Activated naive CD4-positive, alpha-beta T cell treated with anti-CD3 and anti-CD28 coated beads for 36 hours (primary cell): ENCODE data around the gene ANKZF1. TPM values are rescaled to one million over a fixed set of nuclear protein-coding genes. Genes with fewer than 3 reads are reported as not detected.
A peak's percentile ranks its signal among the peaks of the same experiment; 100 is the strongest.

Experiments
- CTCF ChIA-PET: fragments of 350-600 bp; sonication (Branson Sonifier 250); formaldehyde crosslinking; loops from one replicate; lab custom pipeline; 2021; ENCODE audit warnings: antibody characterized with exemption; lab: Charles Lee
- DNase-seq: peaks from one replicate; pipeline ENCODE4 v3.0.0-alpha.2; 2020
- H3K27ac Mint-ChIP-seq: one replicate; pipeline ENCODE4 v1.8.0; 2021; ENCODE audit warnings: mild to moderate bottlenecking, mixed read lengths
- H3K27me3 Mint-ChIP-seq: one replicate; pipeline ENCODE4 v1.8.0; 2021; ENCODE audit warnings: low read depth, mixed read lengths
- H3K36me3 Mint-ChIP-seq: one replicate; pipeline ENCODE4 v1.8.0; 2021; ENCODE audit warnings: low read depth, mixed read lengths
- H3K4me1 Mint-ChIP-seq: one replicate; pipeline ENCODE4 v1.8.0; 2021; ENCODE audit warnings: low read depth, mixed read lengths
- H3K4me3 Mint-ChIP-seq: one replicate; pipeline ENCODE4 v1.8.0; 2021; ENCODE audit warnings: mild to moderate bottlenecking, moderate library complexity, mixed read lengths
- H3K9me3 Mint-ChIP-seq: one replicate; pipeline ENCODE4 v1.8.0; 2021; ENCODE audit warnings: mixed read lengths
- intact Hi-C: fragments of 100-400 bp; cut with micrococcal nuclease; formaldehyde crosslinking; loops from one replicate; pipeline ENCODE4 v1.15.1; 2023
- total RNA-seq, 2 experiments: library from RNA; stranded (reverse); gene quantifications; one replicate each; pipeline ENCODE4 v1.2.3, GENCODE V29; 2021

ANKZF1 gene
- total RNA-seq, 2 experiments from 2014 or later = 87.7 to 88.5 TPM

DNA sequence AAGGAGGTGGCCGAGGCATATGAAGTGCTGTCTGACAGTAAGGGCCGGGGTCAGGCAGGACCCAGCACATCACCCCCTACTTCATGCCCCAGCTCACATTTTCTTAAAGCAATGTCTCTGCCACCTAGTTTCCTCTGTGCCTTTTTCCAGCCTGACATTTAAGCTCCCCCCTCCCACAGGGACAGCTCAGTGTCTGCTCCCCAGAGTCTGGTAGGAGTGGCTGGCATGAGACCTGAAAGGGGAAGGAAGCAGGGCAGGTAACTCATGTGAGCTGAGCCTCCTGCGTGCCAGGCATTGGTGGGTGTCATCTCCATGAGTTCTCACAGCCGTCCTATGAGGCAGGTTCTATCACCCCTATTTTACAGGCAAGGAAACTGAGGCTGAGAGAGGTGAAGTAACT is 51.0 kb downstream of the ANKZF1 start:
- intact Hi-C loops = no loop called here
- Mint-ChIP-seq H3K9me3 (no peaks in the 10 kb centered on the region), H3K27me3 (no peaks in the 10 kb centered on the region), H3K4me1 (peaks cover 39% of the 10 kb centered on the region), H3K36me3 (peaks cover 7% of the 10 kb centered on the region), H3K27ac (peak overlapping the region; percentile 90), H3K4me3 (peak overlapping the region; percentile 92)
- no peak for DNase-seq
- CTCF ChIA-PET = interaction anchor here (0.8 to 10.6 kb wide), 5 partner anchors 13 to 121 kb away, joined by 3 to 196 read pairs (median 5); no protein-coding TSS in a partner anchor

DNA sequence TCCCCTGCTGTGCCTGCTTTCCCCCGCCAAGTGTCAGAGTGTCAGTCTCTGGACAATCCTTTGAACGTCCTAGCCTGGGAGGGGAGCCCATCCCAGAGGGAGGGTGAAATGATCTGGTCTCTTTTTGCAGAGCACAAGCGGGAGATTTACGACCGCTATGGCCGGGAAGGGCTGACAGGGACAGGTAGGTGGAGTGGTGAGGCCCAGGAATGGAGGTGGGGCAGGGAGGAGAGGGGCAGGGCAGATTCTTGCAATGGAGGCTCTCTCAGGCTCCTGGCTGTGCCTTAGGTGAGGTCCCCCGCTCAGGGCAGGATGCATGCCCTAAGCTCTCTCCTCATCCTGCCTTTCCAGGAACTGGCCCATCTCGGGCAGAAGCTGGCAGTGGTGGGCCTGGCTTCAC is 52.0 kb downstream of the ANKZF1 start:
- Mint-ChIP-seq H3K27me3 (no peaks in the 10 kb centered on the region), H3K9me3 (no peaks in the 10 kb centered on the region), H3K36me3 (peaks cover 7% of the 10 kb centered on the region), H3K4me3 (no peak overlapping the region), H3K27ac (no peak overlapping the region), H3K4me1 (peaks cover 39% of the 10 kb centered on the region)
- CTCF ChIA-PET = interaction anchor here (1.5 to 10.6 kb wide), 5 partner anchors 12 to 122 kb away, joined by 3 to 196 read pairs (median 6); no protein-coding TSS in a partner anchor
- no peak for DNase-seq
- intact Hi-C loops = no loop called here

DNA sequence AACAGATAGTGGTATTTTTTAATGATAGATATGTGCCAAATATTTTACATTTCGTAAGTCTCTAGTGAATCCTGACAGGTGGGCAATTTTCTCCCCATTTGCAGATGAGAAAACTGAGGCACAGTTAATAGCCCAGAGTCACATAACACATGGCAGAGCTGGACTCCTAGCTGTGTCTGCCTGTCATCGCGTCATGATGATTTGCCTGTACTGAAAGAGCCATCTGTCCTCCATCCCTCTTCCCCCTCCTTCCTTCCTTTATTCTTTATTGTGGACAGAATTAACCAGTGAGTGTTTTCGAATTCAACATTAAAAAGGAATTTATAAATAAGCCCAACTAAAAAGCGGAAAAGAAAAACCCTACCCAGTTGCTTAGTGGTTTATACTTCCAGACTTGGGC is 52.8 kb downstream of the ANKZF1 start:
- Mint-ChIP-seq H3K4me3 (no peak overlapping the region), H3K4me1 (peaks cover 38% of the 10 kb centered on the region)

DNA sequence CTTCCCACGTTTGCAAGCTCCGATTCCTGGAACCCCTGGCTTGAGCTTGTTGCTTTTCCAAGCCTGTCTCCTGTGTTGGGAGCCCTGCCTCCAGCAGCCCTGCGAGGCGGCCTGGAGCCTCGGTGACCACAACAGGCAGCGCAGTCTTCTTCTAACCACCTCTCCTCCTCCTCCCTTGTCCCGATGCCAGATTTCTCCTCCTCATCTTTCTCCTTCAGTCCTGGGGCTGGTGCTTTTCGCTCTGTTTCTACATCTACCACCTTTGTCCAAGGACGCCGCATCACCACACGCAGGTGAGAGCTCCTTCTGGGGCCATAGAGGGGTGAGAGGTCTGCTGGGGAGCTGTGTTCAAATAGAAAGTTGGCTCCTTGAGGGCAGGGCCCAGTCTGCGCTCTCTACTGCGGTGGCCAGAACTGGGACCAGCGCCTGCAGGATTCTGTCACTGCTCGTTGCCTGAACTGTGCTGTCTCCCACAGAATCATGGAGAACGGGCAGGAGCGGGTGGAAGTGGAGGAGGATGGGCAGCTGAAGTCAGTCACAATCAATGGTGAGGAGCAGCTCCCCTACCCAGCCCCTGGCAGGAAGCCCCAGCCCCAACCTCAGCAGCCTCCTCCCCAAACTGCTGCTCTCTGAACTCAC is 53.5 kb downstream of the ANKZF1 start:
- DNase-seq = no peak
- Mint-ChIP-seq H3K9me3 (no peaks in the 10 kb centered on the region), H3K27ac (peak overlapping the region; percentile 27), H3K4me3 (no peak overlapping the region), H3K27me3 (no peaks in the 10 kb centered on the region), H3K36me3 (peaks cover 8% of the 10 kb centered on the region), H3K4me1 (peaks cover 31% of the 10 kb centered on the region)
- CTCF ChIA-PET = interaction anchor here (1.5 to 10.6 kb wide), 4 partner anchors 10 to 123 kb away, joined by 3 to 196 read pairs (median 32); no protein-coding TSS in a partner anchor
- intact Hi-C loops = no loop called here

More for the DNA sequence above, 52.8 kb downstream of the ANKZF1 start:
- intact Hi-C loops = no loop called here
- Mint-ChIP-seq H3K9me3 (no peaks in the 10 kb centered on the region), H3K27me3 (no peaks in the 10 kb centered on the region), H3K27ac (no peak overlapping the region), H3K36me3 (peaks cover 8% of the 10 kb centered on the region)
- CTCF ChIA-PET = interaction anchor here (0.9 to 10.6 kb wide), 5 partner anchors 11 to 123 kb away, joined by 3 to 196 read pairs (median 6); no protein-coding TSS in a partner anchor
- DNase-seq = no peak

DNA sequence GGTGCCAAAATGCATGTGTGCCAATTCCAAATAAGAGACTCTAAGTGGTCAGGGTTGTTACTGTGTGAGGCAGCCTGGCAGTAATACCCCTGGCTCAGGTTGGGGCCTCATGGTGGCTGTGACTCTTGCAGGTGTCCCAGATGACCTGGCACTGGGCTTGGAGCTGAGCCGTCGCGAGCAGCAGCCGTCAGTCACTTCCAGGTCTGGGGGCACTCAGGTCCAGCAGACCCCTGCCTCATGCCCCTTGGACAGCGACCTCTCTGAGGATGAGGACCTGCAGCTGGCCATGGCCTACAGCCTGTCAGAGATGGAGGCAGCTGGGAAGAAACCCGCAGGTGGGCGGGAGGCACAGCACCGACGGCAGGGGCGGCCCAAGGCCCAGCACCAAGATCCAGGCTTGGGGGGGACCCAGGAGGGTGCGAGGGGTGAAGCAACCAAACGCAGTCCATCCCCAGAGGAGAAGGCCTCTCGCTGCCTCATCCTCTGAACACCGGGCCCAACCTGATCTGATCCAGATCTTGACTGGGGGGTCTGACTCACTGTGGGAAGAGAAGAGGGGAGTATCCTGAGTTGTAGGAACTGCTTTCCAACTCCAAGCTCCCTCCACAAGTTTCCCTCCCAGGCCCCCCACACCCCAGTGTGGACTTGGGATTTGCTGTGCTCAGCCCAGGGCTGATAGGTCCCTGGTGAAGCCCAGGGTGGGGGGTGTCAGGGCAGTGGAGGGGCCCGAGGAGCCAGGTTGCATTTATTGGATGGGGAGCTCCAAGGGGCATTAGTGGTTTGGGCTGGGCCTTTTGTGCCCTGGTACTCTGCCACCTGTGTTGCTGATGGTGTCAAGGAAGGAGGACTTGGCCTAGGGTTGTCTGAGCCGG is 55.1 kb downstream of the ANKZF1 start:
- H3K4me3 Mint-ChIP-seq = no peak overlapping the region
- intact Hi-C loops = no loop called here
- peaks cover 8% of the 10 kb centered on the region for H3K36me3 Mint-ChIP-seq
- no peak for DNase-seq
- peaks cover 21% of the 10 kb centered on the region for H3K4me1 Mint-ChIP-seq
- H3K9me3 Mint-ChIP-seq = no peaks in the 10 kb centered on the region
- H3K27me3 Mint-ChIP-seq = no peaks in the 10 kb centered on the region
- CTCF ChIA-PET = interaction anchor here (0.5 to 10.6 kb wide), 4 partner anchors 8 to 146 kb away, joined by 3 to 196 read pairs (median 6); no protein-coding TSS in a partner anchor
- no peak overlapping the region for H3K27ac Mint-ChIP-seq

DNA sequence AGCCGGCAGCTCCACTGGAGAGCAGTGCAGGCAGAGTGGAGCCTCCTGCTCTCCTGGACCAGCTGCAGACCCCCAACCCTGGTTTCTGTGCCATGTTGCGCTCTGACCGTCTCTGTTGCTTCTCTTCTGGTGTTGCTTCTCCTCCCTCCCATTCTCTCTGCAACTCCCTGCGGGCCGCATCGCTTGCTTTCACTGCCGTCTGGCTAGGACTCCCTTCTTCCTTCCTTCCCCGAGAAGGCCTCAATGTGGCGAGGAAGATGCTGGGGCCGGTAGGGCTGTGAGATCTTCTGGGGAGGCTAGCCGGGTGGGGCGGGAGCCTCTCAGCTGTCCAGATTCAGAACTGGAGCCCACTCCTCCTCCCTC is 55.7 kb downstream of the ANKZF1 start:
- intact Hi-C loops = no loop called here
- no peaks in the 10 kb centered on the region for H3K9me3 Mint-ChIP-seq
- CTCF ChIA-PET = interaction anchor here (1.5 to 10.6 kb wide), 2 partner anchors 8 kb away, joined by 6 to 196 read pairs; no protein-coding TSS in a partner anchor
- no peak overlapping the region for H3K27ac Mint-ChIP-seq
- no peak for DNase-seq
- no peak overlapping the region for H3K4me3 Mint-ChIP-seq
- H3K4me1 Mint-ChIP-seq = peaks cover 15% of the 10 kb centered on the region
- H3K27me3 Mint-ChIP-seq = no peaks in the 10 kb centered on the region
- H3K36me3 Mint-ChIP-seq = peaks cover 8% of the 10 kb centered on the region

DNA sequence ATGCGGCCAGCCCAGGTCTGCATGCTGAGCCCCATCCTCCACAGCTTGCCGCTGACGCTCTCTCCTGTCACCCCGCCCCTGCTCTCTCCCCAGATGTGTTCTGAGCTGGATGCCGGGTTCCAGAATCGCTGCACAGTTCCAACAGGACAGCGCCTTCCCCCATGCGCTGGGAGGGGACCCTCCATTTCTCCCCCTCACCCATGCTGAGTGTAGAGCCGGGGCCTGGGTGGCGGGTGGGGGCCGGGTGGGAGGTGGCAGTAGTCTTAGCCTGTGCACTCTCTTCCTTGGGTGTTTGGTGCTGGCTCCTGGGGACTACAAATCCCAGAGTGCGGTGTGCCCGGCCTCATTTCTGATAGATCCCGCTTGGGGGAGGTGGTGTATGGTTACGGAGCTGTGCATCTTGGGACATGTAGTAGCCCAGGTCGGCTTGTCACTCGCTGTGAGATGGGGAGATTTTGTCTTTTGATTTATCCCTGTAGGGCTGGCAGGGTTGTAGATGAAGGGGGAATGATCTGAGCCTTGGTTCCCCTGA is 56.4 kb downstream of the ANKZF1 start:
- Mint-ChIP-seq H3K27me3 (no peaks in the 10 kb centered on the region), H3K4me1 (peaks cover 10% of the 10 kb centered on the region), H3K4me3 (no peak overlapping the region), H3K36me3 (peaks cover 8% of the 10 kb centered on the region), H3K9me3 (no peaks in the 10 kb centered on the region), H3K27ac (no peak overlapping the region)
- no peak for DNase-seq
- intact Hi-C loops = no loop called here
- CTCF ChIA-PET = interaction anchor here (1.1 to 10.6 kb wide), 3 partner anchors 7 to 9 kb away, joined by 3 to 196 read pairs (median 6); no protein-coding TSS in a partner anchor

Other genes starting within 250 kb of the ANKZF1 start
- gene FEV, start 244.6 kb upstream of the ANKZF1 start, total RNA-seq = not detected
- not detected for gene CRYBA2, start 236.4 kb upstream of the ANKZF1 start, total RNA-seq
- not detected for gene CFAP65, start 188.3 kb upstream of the ANKZF1 start, total RNA-seq
- not detected for gene IHH, start 168.9 kb upstream of the ANKZF1 start, total RNA-seq
- gene NHEJ1, start 69.0 kb upstream of the ANKZF1 start, total RNA-seq = 10 to 100 TPM; 24.4 to 26.6 TPM
- under 1 TPM; 0.84 to 0.95 TPM for gene SLC23A3, start 59.8 kb upstream of the ANKZF1 start, total RNA-seq
- 10 to 100 TPM; 27.0 to 31.4 TPM for gene CNPPD1, start 52.9 kb upstream of the ANKZF1 start, total RNA-seq
- 10 to 100 TPM; 44.0 to 44.1 TPM for gene RETREG2, start 51.5 kb upstream of the ANKZF1 start, total RNA-seq
- gene ZFAND2B, start 23.0 kb upstream of the ANKZF1 start, total RNA-seq = 10 to 100 TPM; 32.6 to 33.6 TPM
- 1 to 10 TPM; 7.0 to 7.5 TPM for gene ABCB6, start 10.8 kb upstream of the ANKZF1 start, total RNA-seq
- gene ATG9A, start 170 bp upstream of the ANKZF1 start, total RNA-seq = 10 to 100 TPM; 26.0 to 27.7 TPM
- 1 to 10 TPM; 2.1 TPM for gene GLB1L, start 15.6 kb downstream of the ANKZF1 start, total RNA-seq
- 10 to 100 TPM; 33.7 to 35.5 TPM for gene STK16, start 15.7 kb downstream of the ANKZF1 start, total RNA-seq
- not detected for gene TUBA4B, start 23.4 kb downstream of the ANKZF1 start, total RNA-seq
- gene TUBA4A, start 24.1 kb downstream of the ANKZF1 start, total RNA-seq = 100 to 1,000 TPM; 112 to 116 TPM
- gene DNAJB2, start 49.6 kb downstream of the ANKZF1 start, total RNA-seq = 10 to 100 TPM; 24.6 to 24.9 TPM
- gene PTPRN, start 79.6 kb downstream of the ANKZF1 start, total RNA-seq = not detected
- not detected for gene RESP18, start 102.9 kb downstream of the ANKZF1 start, total RNA-seq
- gene DNPEP, start 158.1 kb downstream of the ANKZF1 start, total RNA-seq = 10 to 100 TPM; 67.1 to 74.2 TPM
- gene DES, start 188.6 kb downstream of the ANKZF1 start, total RNA-seq = not detected
- gene SPEG, start 205.0 kb downstream of the ANKZF1 start, total RNA-seq = 1 to 10 TPM; 1.3 to 1.4 TPM